Testis (tissue), 2 donors: Measurements from ENCODE around the gene SLAMF8.

ENCODE experiments used
- CTCF ChIP-seq, 3 experiments: fragments of 450-650 bp in 2 of 3; fragments of 200-600 bp in 1 of 3; sonication (generic) in 1 of 3; IDR thresholded peaks; one replicate each; pipeline ENCODE4 v1.5.1; 2016 to 2019; ENCODE audit warnings: antibody characterized with exemption in 3 of 3, mild to moderate bottlenecking in 2 of 3, moderate library complexity in 1 of 3
- POLR2A ChIP-seq: fragments of 450-650 bp; IDR thresholded peaks from one replicate; pipeline ENCODE4 v1.6.1; 2017; ENCODE audit warnings: antibody characterized with exemption, mild to moderate bottlenecking, moderate library complexity

- TF ChIP-seq CTCF (IDR thresholded peaks at IDR 0.05), result no peak
- TF ChIP-seq POLR2A, result no peak
Observed at GRCh38 chr1:159856576-159856975, 29.9 kb downstream of the SLAMF8 start.
